Activated CD8-positive, alpha-beta memory T cell treated with anti-CD3 and anti-CD28 coated beads, Interleukin-2, amount 50 U/mL, for 48 hours (primary cell): ENCODE data around the gene PDE4D.
"Not testable (repeated sequence)": the region's sequence is repeated elsewhere in the genome, so short reads cannot be mapped to it uniquely, and the experiment has no call there.

ENCODE experiments used
- DNase-seq: peaks from one replicate; pipeline ENCODE4 v3.0.0-alpha.2; 2020

The PDE4D gene

DNA sequence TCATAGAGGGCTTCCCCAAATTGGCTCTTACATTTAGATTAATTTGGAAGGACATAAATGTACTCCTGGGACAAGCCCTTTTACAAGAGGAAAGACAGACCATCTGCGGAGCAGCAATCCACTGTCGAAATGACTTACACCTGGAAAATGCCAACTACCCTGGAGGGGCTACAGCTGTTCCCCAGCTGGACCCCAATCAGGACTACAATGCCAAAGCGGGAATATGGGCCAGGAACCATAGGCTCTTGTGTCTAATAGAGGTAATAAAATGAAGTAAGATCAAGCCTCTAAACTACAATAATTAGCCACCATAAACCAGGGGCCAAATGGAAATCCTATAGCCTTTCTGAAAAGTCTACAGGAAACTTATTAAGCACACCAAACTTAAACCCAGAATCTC, 581.3 kb downstream of the PDE4D start:
- no peak for DNase-seq

DNA sequence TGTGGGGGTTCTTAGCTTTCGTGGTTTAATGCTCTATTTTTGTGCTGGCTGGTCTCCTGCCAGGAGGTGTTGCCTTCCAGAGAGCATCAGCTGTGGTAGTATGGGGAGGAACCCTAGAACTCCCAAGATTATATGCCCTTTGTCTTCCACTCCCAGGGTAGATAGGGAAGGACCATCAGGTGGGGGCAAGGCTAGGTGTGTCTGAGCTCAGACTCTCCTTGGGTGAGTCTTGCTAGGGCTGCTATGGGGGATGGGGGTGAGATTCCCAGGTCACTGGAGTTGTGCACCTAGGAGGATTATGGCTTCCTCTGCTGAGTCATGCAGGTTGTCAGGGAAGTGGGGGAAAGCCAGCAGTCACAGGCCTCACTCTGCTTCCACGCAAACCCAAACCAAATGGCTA, 584.8 kb downstream of the PDE4D start:
- not testable (repeated sequence) for DNase-seq

DNA sequence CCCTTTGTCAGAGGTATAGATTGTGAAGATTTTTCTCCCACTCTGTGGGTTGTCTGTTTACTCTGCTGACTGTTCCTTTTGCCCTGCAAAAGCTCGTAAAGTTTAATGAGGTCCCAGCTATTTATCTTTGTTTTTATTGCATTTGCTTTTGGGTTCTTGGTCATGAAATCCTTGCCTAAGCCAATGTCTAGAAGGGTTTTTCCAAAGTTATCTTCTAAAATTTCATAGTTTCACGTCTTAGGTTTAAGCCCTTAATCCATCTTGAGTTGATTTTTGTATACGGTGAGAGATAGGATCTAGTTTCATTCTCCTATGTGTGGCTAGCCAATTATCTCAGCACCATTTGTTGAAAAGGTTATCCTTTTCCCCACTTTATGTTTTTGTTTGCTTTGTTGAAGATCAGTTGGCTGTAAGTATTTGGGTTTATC, 590.2 kb downstream of the PDE4D start:
- not testable (repeated sequence) for DNase-seq

DNA sequence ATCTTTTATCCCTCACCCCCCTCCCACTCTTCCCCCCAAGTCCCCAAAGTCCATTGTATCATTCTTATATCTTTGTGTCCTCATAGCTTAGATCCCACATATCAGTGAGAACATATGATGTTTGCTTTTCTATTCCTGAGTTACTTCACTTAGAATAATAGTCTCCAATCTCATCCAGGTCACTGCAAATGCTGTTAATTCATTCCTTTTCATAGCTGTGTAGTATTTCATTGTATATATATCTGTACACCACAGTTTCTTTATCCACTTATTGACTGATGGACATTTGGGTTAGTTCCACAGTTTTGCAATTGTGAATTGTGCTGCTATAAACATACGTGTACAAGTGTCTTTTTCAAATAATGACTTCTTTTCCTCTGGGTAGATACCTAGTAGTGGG, 591.0 kb downstream of the PDE4D start:
- DNase-seq = not testable (repeated sequence)

DNA sequence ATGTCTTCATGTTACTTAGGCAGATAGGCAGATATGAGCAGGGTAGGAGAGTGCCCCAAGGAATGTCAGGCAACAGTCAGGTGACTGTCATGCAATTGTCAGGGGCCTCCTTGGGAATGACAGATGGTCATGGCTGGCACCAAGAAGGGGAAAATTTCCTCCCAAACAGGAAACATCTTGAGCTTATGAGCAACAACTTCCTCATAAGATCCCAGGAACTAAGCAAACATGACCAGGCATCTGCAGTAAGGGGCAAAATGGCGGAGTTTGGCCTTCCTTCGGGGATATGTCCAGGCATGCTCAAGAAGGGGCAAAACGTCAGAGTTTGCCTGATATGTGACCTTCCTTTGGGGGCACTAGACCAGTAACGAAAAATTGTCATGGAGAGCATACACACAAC, 591.8 kb downstream of the PDE4D start:
- no peak for DNase-seq

DNA sequence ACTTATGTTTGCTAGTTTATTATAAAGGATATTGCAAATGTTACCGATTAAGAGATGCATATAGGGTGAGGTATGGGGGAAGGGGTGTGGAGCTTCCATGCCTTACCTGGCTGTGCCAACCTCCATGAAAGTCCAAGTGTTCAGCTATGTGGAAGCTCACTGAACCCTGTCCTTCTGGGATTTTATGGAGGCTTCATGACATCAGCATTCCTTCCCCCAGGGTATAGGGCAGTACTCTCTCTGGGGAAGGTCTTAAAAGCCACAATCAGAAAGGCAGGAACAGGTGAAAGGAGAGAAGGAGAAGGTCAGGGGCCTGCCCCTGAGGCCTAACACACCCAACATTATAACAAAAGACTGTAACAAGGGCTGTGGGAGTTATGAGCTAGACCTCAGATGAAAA, 592.6 kb downstream of the PDE4D start:
- no peak for DNase-seq

DNA sequence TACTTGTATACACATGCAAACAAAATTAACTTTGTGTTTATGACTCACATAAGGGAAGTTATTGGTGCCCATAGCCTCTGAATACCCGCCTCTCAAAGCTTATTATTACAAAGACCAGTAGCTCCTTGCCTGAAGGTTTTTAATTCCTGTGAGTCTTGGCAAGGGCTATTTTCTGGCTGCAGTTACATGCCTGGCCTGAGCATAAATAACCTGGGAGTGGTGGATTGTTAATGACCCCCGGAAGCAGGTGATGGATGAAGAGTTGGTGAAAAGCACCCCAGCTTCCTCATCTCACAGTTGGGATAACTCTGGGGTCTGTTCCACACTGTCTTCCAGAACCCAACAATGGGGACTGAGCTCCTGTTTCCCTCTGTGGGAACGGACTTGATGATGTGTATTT, 594.5 kb downstream of the PDE4D start:
- DNase-seq = no peak

DNA sequence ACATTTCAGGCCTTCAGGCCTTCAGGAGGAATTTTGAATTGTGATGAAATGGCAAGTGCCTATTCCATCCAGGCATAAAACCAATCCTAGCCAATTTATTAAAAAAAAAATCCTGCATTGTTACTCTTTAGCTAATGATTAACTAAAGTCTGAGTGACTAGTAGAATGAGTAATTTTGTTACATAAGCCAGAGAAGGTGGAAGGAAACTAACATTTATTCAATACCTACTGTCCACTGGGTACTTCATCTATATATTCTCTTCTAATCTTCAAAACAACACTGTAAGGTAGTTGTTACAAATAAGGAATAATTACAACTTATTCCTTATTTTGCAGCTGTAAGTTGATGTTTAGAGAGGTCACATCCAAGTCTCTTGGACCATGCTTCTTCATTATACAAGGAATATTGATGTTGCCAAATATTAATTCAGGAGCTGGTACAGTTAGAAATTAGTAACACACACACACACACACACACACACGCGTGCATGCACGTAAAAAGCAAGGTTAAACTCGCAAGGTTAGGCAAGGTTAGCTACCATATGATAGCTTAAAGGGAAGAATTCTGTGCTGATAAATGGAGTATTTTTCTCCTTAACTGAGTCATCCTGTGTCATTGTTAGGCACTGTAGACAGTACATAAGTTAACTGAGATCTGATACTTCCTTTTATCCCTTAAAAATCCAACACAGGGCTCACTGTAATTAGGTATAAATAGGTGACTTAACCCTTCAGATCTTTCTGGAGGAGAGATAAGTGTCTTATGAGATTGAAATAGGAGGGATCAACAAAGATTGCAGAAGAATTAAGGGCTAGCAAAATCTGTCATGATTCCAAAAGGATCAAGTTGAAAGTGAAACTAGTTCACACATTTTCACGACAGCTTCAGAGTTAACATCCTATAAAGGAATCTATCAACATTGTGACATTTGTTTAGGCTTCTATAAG, 596.9 kb downstream of the PDE4D start:
- no peak for DNase-seq

DNA sequence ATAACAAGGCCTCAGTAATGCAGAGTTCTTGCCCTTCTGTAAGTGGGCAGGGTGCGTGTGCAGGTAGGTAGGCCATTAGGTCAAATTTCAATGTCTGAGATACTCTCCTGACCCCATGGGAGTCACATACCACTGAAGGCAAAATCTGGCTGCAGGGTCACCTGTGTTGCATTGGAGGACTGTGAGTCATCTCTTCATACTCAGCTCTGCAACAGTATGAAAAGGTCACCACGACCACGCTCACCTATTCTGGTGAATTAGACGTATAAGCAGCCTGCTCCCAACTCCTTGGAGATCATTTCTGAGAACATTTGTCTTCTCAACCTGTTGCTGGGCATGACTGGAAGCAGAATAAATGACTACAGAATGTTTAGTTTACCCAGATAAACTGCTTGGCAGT, 599.8 kb downstream of the PDE4D start:
- no peak for DNase-seq

DNA sequence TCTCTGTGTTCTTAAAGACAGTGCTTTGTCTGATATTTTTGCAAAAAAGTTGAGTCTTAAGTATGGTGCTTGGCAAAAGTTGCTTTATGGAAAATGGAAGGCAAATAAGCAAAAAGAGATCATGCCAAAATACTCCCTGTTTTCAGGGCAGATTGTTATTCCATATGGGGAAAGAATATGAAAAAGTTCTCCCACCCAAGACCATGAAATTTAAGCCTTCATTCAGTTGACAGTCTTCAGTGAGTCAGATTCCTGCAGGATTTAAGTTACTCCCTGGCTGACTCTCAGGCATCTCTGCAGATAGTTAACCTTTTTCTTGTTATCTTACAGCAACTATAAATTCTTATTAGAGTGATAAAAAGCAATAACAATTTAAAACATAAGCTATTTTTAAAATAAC, 601.6 kb downstream of the PDE4D start:
- DNase-seq = no peak

DNA sequence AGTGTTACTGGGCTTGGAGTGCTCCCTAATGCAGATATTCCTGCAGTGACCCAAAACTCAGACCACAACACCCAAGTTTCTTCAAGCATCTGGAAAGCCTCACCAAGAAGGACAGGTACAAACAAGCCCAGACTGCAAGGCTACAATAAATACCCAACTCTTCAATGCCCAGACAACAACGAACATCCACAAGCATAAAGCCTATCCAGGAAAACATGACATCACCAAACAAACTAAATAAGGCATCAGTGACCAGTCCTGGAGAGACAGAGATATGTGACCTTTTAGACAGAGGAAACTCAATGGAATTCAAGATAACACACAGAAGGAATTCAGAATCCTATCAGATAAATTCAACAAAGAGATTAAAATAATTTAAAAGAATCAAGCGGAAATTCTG, 605.6 kb downstream of the PDE4D start:
- no peak for DNase-seq

DNA sequence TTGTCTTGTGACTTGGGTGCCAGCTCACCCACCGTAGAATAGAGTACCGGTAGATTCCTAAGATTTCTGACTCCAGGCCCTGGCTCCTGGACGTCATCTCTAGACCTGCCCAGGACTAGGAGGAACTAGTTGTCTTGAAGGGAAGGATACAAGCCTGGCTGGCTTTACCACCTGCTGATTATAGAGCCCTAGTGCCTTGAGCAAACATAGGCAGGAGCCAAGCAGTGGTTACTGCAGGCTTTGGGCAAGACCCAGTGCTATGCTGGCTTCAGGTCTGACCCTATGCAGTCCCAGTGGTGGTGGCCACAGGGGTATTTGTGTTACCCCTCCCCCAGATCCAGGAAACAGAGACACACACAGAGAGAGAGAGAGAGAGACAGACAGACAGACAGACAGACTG, 606.2 kb downstream of the PDE4D start:
- no peak for DNase-seq

DNA sequence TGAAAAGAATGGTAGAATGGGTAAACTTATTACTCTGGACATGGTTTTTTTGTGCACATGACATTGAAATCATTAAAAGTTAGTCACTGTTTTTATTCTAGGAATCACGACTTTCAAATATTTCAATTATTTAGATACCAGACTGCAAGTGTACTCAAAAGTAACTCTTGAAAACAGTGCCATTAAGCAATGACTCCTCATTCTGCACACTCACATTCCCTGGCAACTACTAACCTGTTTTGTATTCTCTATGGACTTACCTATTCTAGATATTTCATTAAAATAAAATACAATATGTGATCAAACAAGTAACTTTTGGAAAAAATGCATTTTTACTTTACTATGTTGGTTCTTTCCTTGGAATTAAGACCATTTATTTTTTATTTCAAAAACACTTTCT, 607.0 kb downstream of the PDE4D start:
- DNase-seq = no peak

DNA sequence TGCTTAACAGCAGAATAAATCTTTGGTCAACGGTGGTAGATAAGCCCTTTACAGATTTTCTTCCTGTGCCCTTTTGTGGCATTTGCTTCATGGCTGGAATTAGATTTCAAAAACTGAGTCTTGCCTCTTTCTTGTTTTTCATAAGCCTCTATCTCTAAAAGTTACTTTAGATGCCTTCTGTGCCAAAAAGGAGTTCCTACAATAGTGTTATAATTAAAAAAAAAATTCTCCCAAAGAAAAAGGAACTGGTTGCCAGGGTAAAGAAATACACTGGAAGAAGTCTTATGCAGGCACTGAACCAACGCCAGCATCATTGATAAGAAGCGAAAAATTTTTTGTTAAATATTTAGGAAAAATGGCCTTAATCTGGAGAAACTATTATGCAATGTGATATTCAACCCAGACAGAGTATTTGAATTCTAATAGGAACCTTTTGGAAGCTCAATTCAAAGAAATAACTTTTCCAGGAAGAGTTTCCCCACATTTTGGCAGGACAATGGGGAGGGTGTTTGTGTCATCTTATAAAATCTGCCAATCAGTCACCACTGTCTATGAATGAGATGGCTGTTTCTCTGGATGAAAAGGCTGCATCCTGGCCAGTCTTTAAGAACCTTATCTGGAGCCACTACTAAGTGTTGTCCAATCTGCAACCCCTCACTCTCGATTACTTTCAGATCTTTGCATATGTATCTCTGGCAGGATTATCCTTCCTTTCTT, 608.1 kb downstream of the PDE4D start:
- no peak for DNase-seq

DNA sequence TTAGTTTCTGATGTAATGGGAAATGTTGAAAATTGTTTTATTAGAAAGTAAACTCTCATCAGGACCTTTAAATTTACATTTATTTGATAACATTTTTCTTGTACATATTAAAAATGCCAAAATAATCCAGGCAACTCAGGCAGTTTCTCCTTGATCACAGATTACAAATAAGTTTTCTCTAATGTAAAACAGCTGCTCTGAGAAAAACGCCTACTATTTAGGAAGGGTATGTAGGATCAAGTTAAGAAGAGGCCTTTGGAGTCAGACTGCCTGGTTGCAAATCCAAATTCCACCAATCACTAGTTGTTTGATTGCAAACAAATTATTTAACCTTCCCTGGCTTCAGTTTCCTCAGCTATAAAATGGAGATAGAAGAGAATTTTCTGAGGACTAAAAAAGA, 610.8 kb downstream of the PDE4D start:
- DNase-seq = no peak

DNA sequence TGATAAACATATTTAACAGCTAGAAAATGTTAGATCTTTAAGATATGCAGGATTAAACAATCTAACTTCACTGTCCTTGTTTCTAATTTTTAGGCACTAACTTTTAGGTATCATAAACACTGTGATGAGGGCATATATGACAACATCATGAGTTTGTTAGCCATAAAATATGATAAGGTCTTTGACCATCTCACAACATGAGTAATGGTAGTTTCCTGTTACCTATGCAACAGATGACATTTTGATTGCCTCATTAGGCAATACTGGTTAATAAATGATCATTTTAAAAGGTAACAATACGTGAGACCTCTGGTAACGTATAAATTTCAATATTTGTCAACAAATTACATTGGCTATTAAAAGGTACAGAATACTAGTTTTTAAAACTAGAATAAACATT, 613.5 kb downstream of the PDE4D start:
- no peak for DNase-seq

DNA sequence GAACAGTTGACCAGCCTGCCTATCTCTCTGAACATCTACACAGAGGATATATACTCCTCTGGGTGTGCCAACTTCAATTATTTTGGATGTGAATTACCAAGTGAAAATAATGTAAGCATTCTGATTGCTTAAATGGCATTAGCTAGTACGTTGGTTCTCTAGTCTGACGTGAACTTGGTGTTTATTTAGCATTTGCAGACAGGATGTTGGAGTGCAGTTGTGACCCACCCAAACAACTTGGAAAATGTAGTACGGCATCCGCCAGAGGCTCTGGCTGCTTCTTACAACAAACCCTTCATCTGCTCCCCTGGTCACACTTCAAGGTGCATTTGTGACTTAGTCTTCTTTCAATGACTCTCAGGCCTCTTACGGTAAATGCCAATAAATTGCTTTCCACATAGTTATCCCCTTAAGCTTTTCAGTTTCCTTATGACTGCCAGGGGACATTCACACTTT, 616.6 kb downstream of the PDE4D start:
- no peak for DNase-seq

DNA sequence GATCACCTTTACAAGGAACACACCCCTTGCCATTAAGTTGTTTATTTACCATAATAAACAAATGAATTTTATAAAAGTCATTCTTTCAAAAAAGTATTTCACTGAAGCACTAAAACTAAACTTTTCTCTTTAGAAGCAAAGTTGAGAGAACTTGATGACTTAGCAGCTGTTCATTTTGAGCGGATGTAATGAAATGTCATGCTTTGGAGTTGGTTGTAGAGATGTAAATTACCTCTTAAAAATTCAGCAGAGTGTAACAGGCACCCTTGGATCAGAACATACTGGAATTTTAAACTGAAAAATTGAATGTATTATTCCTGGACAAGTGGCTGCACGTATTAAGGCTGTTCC, 617.2 kb downstream of the PDE4D start:
- no peak for DNase-seq

DNA sequence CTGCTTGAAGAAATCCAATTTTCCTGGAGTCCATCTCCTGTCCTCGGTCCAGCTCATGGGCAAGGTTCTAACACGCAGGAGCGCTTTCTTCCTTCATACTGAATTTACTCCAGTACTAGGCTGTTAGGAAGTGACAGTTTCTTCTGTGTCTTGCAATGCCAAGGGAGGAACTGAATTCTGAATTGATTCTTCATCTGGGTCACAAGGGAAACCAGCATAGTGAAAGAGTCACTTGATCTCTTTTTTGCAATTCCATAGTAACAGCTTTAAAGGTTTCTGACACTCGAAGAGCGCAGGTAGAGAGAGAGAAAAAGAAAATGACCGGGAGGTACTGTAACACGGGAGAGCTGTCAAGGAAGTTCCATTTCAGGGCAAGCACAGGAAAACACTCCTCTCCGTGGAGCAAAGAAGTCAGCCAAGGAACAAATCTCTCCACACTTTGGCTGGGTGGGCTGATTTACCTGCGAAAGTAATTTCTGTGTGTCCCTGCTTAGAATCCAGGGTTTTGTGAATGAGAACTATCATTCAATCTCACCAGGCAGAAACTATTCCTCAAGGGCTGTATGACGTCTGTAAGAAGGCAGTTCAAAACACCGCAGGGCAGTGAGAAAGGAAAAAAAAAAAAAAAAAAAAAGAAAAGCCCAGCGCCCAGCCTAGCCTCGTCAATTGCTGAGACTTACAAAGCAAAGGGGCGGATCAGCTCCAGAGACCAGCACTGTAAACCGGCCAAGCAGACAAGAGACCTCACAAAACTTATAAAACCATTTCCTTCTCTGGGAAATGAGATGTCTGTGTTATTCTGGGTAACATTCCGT, 617.8 kb downstream of the PDE4D start:
- no peak for DNase-seq

DNA sequence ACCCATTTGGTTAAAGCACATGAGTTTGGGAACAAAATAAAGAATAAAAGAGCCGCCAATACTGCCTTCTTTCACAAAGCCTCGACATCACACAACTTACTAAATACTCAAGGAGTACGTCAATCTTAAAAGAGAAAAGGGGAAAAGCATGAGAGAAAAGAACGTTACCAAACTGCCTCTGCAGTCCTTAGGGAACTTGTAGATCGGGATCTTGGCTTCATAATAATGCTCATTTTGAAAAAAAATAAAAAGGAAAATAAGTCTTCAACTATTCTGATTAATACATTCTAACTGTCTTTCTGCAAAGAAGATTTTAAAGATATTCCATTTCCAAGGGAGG, 618.4 kb downstream of the PDE4D start:
- no peak for DNase-seq

DNA sequence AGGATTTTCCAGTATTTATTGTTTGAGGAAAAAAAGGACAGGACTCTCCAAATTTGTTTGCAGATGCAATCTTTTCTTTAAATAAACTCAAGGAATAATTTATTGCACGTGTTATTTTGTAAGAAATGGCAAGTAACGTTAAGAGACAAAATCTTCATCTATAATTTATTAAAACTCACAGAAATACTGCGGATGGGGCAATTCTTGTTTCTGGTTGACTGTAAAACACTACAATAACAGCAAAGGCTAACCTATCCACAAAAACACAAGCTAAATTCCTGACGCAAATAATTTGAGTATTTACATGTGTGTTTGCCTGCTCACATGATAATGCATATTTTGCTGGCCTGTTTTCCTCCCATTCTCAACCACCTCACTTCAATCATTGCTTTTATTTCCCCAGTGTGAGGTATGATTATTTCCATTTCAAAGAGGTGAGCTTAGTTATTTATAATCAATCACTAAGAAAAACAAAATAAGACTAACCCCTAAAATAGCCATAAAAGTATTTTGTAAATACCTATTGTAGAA, 619.4 kb downstream of the PDE4D start:
- DNase-seq = no peak

DNA sequence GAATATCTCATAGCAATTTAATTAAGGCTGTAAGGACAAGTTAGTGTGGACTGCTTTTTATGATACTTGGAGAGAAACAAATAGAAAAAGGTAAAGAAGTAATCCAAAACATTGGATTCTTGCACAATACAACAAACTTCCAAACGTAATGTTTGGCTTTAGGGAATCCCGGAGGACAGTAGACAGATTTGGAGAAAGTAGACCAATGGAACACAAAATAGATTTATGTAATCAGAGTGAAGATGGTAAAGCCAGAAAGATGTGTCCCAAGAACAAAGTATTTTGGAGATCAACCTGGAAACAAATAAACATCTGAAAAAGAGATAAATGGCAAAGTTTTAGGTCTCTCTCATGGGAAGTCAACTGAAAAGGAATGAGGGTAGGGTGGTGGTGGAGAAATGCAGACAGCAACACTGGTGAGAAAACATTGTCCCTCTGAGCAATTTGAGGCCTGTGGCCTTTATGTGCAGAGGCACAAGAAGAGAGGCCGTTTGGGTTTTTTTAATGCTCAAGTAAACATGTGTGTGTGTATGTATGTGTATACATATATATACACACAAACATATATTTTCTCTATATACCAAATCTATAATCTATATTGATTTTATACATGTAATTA, 620.6 kb downstream of the PDE4D start:
- DNase-seq = no peak
